ENCODE data around the gene MXRA8.

The MXRA8 gene

GRCh38 chr1:1333551-1334241, 24.7 kb downstream of the MXRA8 start:
- no peak for DNase-seq

DNA sequence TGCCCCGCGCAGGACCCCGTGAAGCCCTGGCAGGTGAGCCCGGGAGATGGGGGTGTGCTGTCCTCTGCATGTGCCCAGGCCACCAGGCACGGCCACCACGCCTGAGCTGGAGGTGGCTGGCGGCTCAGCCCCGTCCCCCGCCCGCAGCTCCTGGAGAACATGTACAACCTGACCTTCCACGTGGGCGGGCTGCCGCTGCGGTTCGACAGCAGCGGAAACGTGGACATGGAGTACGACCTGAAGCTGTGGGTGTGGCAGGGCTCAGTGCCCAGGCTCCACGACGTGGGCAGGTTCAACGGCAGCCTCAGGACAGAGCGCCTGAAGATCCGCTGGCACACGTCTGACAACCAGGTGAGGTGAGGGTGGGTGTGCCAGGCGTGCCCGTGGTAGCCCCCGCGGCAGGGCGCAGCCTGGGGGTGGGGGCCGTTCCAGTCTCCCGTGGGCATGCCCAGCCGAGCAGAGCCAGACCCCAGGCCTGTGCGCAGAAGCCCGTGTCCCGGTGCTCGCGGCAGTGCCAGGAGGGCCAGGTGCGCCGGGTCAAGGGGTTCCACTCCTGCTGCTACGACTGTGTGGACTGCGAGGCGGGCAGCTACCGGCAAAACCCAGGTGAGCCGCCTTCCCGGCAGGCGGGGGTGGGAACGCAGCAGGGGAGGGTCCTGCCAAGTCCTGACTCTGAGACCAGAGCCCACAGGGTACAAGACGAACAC, 25.4 kb downstream of the MXRA8 start:
- no peak for DNase-seq

- no peak for DNase-seq
Measured at GRCh38 chr1:1332031-1332755, 26.2 kb downstream of the MXRA8 start.

GRCh38 chr1:1331068-1331965, 27.0 kb downstream of the MXRA8 start, which contains the start of gene TAS1R3:
TAS1R3 (plus strand) TSS chr1:1331280; CDS start chr1:1331346, 66 bp downstream.
- DNase-seq = no peak

DNA sequence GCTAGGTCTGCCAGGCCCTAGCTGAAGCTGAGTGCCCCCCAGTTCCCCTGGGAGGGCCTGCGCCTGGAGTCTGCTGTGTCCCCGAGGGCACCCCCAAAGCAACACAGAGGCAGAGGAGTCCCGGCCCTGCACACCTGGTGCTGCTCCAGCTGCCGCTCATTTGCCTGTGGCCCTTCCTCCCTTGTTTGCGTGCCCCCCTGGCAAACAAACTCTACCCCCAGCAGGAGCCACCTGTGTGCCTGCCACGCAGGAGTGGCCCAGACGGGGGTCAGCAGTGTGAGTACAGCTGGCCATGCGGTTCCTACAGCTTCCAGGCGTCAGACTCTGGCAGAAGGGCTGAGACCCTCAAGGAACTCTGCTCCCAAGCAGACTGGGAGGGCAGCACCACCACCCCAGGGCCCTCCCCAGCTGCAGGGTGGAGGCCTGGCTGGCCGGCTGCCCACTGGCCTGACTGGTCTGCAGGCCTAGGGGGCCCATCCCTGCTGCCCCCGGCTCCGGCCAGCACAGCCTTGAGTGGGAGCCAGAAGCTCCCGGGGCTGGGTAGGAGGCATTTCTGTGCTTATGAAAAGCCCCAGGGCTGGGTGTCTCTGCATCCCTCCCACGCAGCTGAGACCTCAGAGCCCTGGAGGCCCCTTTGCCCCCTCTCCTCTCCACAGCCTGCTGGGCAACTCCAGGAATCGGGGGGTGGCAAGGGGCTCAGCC, 27.8 kb downstream of the MXRA8 start:
- no peak for DNase-seq

- DNase-seq = no peak
Measured at GRCh38 chr1:1329304-1330210, 28.8 kb downstream of the MXRA8 start.

- DNase-seq = no peak
Measured at GRCh38 chr1:1328254-1328653, 30.1 kb downstream of the MXRA8 start.

- DNase-seq = no peak
Measured at GRCh38 chr1:1327291-1327690, 31.1 kb downstream of the MXRA8 start.

- no peak for DNase-seq
Measured at GRCh38 chr1:1326075-1326605, 32.2 kb downstream of the MXRA8 start.

DNA sequence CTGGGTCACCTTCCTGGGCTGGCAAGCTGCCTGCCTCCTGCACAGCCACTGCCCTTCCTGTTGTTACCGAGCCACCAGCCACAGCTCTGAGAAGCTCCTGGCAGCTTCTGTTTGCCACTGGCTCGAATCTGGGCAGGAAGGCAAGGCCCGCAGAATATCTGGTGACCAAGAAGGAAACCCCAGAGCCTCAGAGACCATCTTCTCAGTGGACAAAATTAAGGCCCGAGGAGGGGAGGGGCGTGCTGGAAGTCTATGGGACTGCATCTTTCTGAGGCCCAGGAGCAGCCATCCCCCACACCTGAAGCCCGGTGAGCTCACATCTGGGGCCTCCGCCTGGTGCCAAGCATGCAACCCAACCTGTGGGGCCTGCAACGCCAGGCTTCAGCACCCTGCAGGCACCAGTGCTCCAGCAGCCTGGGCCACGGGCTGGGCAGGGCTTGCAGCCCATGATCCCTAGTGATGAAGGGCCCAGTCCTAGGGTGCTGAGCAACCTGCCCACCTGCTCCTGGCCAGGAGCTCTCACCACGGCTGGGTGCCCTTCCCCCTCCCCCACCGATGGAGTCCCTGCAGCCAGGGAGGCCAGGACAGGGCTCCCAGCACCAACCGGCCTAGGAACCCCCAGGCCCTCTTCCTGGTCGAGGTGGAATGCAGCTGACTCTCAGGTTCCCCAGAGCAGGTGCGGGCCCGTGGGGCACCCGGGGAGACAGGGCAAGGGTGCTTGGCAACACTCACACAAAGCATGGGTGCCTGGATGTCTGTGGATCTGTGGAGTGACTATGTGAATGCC, 32.9 kb downstream of the MXRA8 start:
- no peak for DNase-seq

DNA sequence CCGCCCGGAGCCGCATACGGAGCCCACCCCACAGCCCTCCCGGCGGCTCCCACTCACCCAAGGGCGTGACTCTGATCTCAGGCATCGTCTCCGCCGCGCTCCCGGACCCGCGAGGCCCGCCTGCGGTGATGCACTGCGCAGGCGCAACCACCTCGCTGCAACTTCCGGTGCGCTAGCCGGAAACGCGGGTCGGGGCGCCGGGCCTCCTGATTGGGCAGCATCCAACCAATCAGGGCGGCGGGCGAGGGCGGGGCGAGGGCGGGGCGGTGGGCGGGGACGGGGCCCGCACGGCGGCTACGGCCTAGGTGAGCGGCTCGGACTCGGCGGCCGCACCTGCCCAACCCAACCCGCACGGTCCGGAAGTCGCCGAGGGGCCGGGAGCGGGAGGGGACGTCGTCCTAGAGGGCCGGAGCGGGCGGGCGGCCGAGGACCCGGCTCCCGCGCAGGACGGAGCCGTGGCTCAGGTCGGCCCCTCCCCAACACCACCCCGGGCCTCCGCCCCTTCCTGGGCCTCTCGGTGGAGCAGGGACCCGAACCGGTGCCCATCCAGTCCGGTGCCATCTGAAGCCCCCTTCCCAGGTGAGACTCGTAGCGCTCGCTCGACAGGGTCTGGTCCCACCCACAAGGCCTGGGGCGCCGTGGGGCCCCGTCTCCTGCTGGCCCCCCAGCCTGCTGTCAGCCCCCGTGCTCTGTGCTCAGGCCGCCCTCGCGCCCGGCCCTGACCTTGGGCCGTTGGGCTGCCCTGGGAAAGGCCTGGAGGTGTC, 33.6 kb downstream of the MXRA8 start, which contains the start of the genes CPTP and INTS11:
TSS of gene CPTP (plus strand) at position 279 of the 764 bp plus-strand sequence. CDS start 2,109 bp downstream, outside the sequence.
TSS of gene INTS11 (minus strand) at position 137 of the 764 bp plus-strand sequence. CDS start at position 85, 52 bp downstream.
- DNase-seq = peak; percentile 90

GRCh38 chr1:1324084-1324523, 34.3 kb downstream of the MXRA8 start:
- DNase-seq = no peak

DNA sequence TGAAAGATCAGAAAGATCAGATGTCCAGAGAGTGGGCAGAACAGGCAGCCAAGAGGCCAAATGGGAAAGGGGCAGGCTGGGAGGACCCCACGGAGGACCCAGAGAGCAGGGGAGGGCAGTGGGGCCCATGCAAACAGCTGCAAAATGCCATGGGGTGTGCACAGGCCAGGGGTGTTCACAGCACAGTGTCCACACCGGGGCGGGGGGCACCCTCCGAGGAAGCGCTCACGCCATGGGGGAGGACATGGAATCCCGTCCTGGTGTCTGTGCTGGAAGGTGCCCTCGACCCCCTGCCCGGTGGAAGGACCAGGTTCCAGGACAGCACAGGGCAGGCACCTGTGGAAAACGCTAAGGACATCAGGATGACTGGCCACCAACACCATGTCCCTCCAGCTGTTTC, 35.4 kb downstream of the MXRA8 start:
- DNase-seq = no peak

DNA sequence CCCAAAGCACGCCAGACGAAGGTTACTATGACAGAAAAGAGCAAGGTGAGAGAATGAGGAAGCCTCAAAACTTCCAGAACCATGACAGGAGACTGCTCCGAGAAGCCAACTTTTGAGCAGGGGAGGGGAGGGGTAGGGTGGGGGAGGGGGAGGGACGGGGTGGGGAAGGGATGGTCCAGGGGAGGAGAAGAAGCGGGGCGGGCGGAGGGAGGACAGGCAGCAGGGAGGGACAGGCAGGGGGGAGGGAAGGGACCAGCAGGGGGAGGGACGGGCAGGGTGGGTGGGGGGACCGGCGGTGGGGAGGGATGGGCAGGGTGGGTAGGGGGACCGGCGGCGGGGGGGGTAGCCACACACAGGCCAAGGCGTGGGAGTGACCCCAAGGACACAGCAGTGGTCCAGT, 35.9 kb downstream of the MXRA8 start:
- DNase-seq = no peak

GRCh38 chr1:1321477-1321876, 36.9 kb downstream of the MXRA8 start:
- no peak for DNase-seq

DNA sequence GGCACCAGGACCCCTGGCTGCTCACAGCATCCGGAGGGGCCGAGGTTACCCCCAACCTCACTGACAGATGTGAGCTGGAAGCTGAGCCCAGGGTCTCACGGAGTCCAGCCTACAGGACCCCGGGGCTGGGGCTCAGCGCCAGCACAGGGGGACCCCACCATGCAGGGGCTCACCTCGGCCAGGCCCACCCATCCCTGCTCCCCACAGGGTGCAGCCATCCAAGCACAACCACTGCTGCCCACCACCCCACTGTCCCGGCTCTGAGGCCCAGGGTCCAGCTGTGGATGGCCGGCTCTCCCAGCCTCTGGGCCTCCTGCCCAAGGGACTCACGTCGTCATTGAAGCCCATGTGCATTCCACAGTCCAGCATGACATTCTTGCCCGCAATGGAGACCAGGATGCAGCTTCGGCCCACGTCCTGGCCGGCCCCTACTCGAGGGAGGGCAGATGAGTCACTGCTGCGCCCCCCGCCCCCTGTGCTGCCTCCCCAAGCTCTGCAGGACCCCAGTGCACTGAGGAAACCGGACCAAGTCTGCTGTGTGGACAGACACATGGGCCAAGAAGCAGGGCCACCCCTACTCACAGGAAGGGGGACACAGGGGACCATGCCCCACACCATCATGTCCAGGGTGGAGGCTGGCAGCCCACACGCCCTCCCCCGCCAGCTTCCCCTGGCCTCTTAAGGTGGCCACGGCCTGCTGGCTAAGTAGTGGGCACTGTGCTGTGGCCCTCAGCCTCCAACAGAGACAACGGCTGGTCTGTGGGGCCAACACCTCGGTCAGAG, 37.5 kb downstream of the MXRA8 start:
- no peak for DNase-seq

DNA sequence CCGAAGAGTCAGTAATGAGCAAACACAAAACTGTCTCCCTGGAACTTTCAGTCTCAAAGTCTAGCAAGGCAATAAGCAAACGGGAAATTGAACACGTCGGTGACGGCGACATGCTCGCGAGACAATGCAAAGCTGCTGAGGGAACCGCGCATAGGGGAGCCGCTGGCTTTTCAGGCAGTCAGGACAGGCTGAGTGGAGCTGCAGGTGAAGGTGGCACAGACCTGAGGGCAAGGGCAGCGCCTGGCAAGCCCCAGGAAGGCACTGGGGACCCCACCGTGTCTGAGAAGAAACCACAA, 38.8 kb downstream of the MXRA8 start:
- DNase-seq = no peak
